HG02840 (cell line): Measurements from ENCODE around the gene SUGP1.
"Not testable (repeated sequence)": the region's sequence is repeated elsewhere in the genome, so short reads cannot be mapped to it uniquely, and the experiment has no call there.

Experiments
- ATAC-seq: cut with Tn5 transposase; IDR thresholded peaks from one replicate; pipeline ENCODE4 v1.9.1; 2021; ENCODE audit warnings: mild to moderate bottlenecking, moderate library complexity, moderate number of reproducible peaks; ENCODE audit not compliant: unreplicated experiment, low FRiP score

SUGP1 gene

GRCh38 chr19:19268453-19269385 lies 51.6 kb downstream of the SUGP1 start:
- ATAC-seq: no peak

- ATAC-seq: no peak
These were observed 53.0 kb downstream of the SUGP1 start for GRCh38 chr19:19267305-19267704.

- ATAC-seq: no peak
These were observed 56.3 kb downstream of the SUGP1 start for GRCh38 chr19:19263886-19264487.

- ATAC-seq: no peak
These were observed 57.9 kb downstream of the SUGP1 start for GRCh38 chr19:19262190-19263057.

GRCh38 chr19:19261350-19262189 lies 58.7 kb downstream of the SUGP1 start:
- no peak for ATAC-seq

- no peak for ATAC-seq
These were observed 59.7 kb downstream of the SUGP1 start for GRCh38 chr19:19260417-19261214.

- no peak for ATAC-seq
These were observed 60.6 kb downstream of the SUGP1 start for GRCh38 chr19:19259741-19260140.

GRCh38 chr19:19258589-19259338 lies 61.5 kb downstream of the SUGP1 start:
- no peak for ATAC-seq

GRCh38 chr19:19257836-19258588 lies 62.3 kb downstream of the SUGP1 start:
- no peak for ATAC-seq

- no peak for ATAC-seq
These were observed 63.2 kb downstream of the SUGP1 start for GRCh38 chr19:19257137-19257536.

- ATAC-seq: no peak
These were observed 64.0 kb downstream of the SUGP1 start for GRCh38 chr19:19256072-19256969.

GRCh38 chr19:19253409-19253808 lies 66.9 kb downstream of the SUGP1 start:
- ATAC-seq: not testable (repeated sequence)

GRCh38 chr19:19250196-19250801 lies 70.0 kb downstream of the SUGP1 start:
- ATAC-seq: no peak

- ATAC-seq: no peak
These were observed 79.8 kb downstream of the SUGP1 start for GRCh38 chr19:19240476-19240875.

GRCh38 chr19:19239675-19240074 lies 80.6 kb downstream of the SUGP1 start:
- ATAC-seq: no peak

- ATAC-seq: no peak
These were observed 82.0 kb downstream of the SUGP1 start for GRCh38 chr19:19238126-19238894.
